ENCODE measurements around the gene FRMD3. TPM values are rescaled to one million over a fixed set of nuclear protein-coding genes. Genes with fewer than 3 reads are reported as not detected.

Gene FRMD3
- total RNA-seq, 4 donors from 2014 or later = 7.9 to 13.4 (median 11.8) TPM

GRCh38 chr9:83235526-83235925 is 302.7 kb downstream of the FRMD3 start:
- no peak overlapping the region for H3K27ac ChIP-seq (replicated peaks in 1 of 4)
- intact Hi-C loops (cut with DNase I) = loop anchor here (10.0 kb wide), 1 partner anchor 309 kb away; no protein-coding TSS in a partner anchor
- H3K36me3 ChIP-seq = no peaks in the 10 kb centered on the region
- peaks cover 0 to 13% (median 4%) of the 10 kb centered on the region in 4 donors for H3K4me1 ChIP-seq
- no peaks in the 10 kb centered on the region for H3K27me3 ChIP-seq
- no peak for DNase-seq (ENCODE audit: extremely low spot score)
- H3K4me3 ChIP-seq = no peak overlapping the region
- no peaks in the 10 kb centered on the region for H3K9me3 ChIP-seq
- TF ChIP-seq POLR2A (IDR thresholded peaks at IDR 0.05; ENCODE audit: low read depth) = no peak
- TF ChIP-seq, protein P1, sequence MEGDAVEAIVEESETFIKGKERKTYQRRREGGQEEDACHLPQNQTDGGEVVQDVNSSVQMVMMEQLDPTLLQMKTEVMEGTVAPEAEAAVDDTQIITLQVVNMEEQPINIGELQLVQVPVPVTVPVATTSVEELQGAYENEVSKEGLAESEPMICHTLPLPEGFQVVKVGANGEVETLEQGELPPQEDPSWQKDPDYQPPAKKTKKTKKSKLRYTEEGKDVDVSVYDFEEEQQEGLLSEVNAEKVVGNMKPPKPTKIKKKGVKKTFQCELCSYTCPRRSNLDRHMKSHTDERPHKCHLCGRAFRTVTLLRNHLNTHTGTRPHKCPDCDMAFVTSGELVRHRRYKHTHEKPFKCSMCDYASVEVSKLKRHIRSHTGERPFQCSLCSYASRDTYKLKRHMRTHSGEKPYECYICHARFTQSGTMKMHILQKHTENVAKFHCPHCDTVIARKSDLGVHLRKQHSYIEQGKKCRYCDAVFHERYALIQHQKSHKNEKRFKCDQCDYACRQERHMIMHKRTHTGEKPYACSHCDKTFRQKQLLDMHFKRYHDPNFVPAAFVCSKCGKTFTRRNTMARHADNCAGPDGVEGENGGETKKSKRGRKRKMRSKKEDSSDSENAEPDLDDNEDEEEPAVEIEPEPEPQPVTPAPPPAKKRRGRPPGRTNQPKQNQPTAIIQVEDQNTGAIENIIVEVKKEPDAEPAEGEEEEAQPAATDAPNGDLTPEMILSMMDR (IDR thresholded peaks at IDR 0.05) = no peak
- TF ChIP-seq POLR2AphosphoS5 (IDR thresholded peaks at IDR 0.05) = no peak
- no peak for TF ChIP-seq EP300 (IDR thresholded peaks at IDR 0.05)
- 75% methylated on average over 2 of the region's 2 CpGs for WGBS

DNA sequence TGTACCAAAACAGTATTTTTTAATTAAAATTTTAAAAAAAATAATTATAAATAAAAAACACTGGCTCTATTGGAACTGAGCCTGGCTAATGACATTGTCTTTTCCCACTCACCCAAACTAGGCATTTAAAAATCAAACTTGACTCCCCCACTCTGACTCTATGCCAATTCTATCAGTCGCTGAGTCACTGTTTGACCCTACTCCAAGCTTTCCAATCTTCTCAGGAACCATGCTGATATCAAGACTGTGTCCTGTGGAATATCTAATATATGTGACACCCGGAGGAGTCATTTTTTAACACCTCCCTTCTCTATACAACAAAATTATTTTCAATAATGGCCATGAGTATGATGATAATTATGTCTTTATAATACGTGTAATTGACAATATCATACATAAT is 303.7 kb downstream of the FRMD3 start:
- H3K27ac ChIP-seq (replicated peaks in 1 of 4) = no peak overlapping the region
- H3K27me3 ChIP-seq = no peaks in the 10 kb centered on the region
- H3K4me1 ChIP-seq = peaks cover 0 to 7% (median 3%) of the 10 kb centered on the region in 4 donors
- no peak for DNase-seq (ENCODE audit: extremely low spot score)
- no peak overlapping the region for H3K4me3 ChIP-seq
- TF ChIP-seq EP300 (IDR thresholded peaks at IDR 0.05) (no peak), POLR2AphosphoS5 (IDR thresholded peaks at IDR 0.05) (no peak), POLR2A (IDR thresholded peaks at IDR 0.05; ENCODE audit: low read depth) (no peak)
- TF ChIP-seq, protein P1 (IDR thresholded peaks at IDR 0.05) = no peak
- intact Hi-C loops (cut with DNase I) = loop anchor here (10.0 kb wide), 1 partner anchor 310 kb away; no protein-coding TSS in a partner anchor
- no peaks in the 10 kb centered on the region for H3K9me3 ChIP-seq
- 81% methylated on average over 3 of the region's 3 CpGs for WGBS
- no peaks in the 10 kb centered on the region for H3K36me3 ChIP-seq

DNA sequence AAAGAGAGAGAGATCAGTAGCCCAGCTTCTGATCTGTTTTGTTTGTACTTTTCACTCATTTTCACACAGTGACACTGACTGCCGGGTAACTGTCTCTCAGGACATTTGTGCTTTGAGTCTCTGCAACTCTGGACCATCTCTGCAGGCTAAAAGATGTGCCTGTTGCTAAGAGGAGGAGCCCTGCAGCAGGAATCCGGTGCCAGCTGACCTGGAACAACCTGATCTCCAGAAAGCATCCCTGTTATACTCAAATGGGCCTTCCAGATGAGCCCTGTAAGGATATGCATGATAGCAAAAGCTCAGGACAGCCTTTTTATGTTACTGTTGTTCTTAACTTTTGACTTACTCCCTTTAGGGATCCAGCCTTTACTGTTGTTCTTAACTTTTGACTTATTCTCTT is 304.6 kb downstream of the FRMD3 start:
- no peaks in the 10 kb centered on the region for H3K4me1 ChIP-seq
- intact Hi-C loops (cut with DNase I) = loop anchor here (10.0 kb wide), 1 partner anchor 311 kb away; no protein-coding TSS in a partner anchor
- DNase-seq (ENCODE audit: extremely low spot score) = no peak
- TF ChIP-seq POLR2A (IDR thresholded peaks at IDR 0.05; ENCODE audit: low read depth) (no peak), POLR2AphosphoS5 (IDR thresholded peaks at IDR 0.05) (no peak), EP300 (IDR thresholded peaks at IDR 0.05) (no peak)
- TF ChIP-seq, protein P1 (IDR thresholded peaks at IDR 0.05) = no peak
- 88% methylated on average over 2 of the region's 2 CpGs for WGBS
- H3K4me3 ChIP-seq = no peak overlapping the region
- H3K27ac ChIP-seq (replicated peaks in 1 of 4) = no peak overlapping the region
- no peaks in the 10 kb centered on the region for H3K9me3 ChIP-seq
- H3K36me3 ChIP-seq = no peaks in the 10 kb centered on the region
- H3K27me3 ChIP-seq = peaks cover 0 to 5% (median 0%) of the 10 kb centered on the region in 4 donors

DNA sequence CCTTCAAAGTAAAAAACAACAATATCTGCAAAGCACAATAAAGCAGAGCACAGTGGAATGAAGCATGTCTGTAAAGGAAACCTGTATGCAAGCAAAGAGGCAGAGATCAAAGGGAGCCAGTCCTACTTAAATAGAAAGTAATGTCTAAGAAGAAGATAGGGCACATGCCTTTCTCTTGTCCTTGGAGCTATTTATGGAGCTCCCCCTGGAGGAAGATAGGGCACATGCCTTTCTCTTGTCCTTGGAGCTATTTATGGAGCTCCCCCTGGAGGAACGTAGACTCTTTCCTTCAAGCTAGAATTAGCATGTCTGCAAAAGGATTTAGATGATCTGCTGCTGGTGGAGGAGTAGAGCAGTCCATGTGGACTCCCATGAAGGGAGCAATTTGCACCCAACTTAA is 307.2 kb downstream of the FRMD3 start:
- Histone ChIP-seq H3K4me3 (no peak overlapping the region), H3K9me3 (no peaks in the 10 kb centered on the region), H3K4me1 (no peaks in the 10 kb centered on the region), H3K27ac (replicated peaks in 1 of 4) (no peak overlapping the region), H3K36me3 (no peaks in the 10 kb centered on the region), H3K27me3 (peaks cover 0 to 5% (median 0%) of the 10 kb centered on the region in 4 donors)
- WGBS = 67% methylated on average over 1 of the region's 1 CpG
- intact Hi-C loops (cut with DNase I) = loop anchor here (10.0 kb wide), 1 partner anchor 314 kb away; no protein-coding TSS in a partner anchor
- DNase-seq (ENCODE audit: extremely low spot score) = no peak
- TF ChIP-seq POLR2A (IDR thresholded peaks at IDR 0.05; ENCODE audit: low read depth) (no peak), POLR2AphosphoS5 (IDR thresholded peaks at IDR 0.05) (no peak), EP300 (IDR thresholded peaks at IDR 0.05) (no peak)
- TF ChIP-seq, protein P1 (IDR thresholded peaks at IDR 0.05) = no peak

- Histone ChIP-seq H3K9me3 (no peaks in the 10 kb centered on the region), H3K27me3 (no peaks in the 10 kb centered on the region), H3K36me3 (no peaks in the 10 kb centered on the region), H3K4me1 (peaks cover 11 to 17% (median 15%) of the 10 kb centered on the region in 4 donors), H3K27ac (replicated peaks in 1 of 4) (no peak overlapping the region), H3K4me3 (no peak overlapping the region)
- TF ChIP-seq, protein P1 (IDR thresholded peaks at IDR 0.05) = no peak
- TF ChIP-seq POLR2AphosphoS5 (IDR thresholded peaks at IDR 0.05) (no peak), EP300 (IDR thresholded peaks at IDR 0.05) (no peak), POLR2A (IDR thresholded peaks at IDR 0.05; ENCODE audit: low read depth) (no peak)
- no peak for DNase-seq (ENCODE audit: extremely low spot score)
- intact Hi-C loops (cut with DNase I) = no loop called here
- 65% methylated on average over 3 of the region's 3 CpGs for WGBS
Observed at GRCh38 chr9:83220730-83221129, 317.5 kb downstream of the FRMD3 start.
